ENCODE measurements around the gene PROCA1. TPM values are rescaled to one million over a fixed set of nuclear protein-coding genes. Genes with fewer than 3 reads are reported as not detected.

PROCA1 gene
- total and polyA plus RNA-seq, 2 of the 13 experiments (the other 11 are each of a cell fraction or from before 2014, with no cell fraction given) = 0.73 to 1.5 TPM

DNA sequence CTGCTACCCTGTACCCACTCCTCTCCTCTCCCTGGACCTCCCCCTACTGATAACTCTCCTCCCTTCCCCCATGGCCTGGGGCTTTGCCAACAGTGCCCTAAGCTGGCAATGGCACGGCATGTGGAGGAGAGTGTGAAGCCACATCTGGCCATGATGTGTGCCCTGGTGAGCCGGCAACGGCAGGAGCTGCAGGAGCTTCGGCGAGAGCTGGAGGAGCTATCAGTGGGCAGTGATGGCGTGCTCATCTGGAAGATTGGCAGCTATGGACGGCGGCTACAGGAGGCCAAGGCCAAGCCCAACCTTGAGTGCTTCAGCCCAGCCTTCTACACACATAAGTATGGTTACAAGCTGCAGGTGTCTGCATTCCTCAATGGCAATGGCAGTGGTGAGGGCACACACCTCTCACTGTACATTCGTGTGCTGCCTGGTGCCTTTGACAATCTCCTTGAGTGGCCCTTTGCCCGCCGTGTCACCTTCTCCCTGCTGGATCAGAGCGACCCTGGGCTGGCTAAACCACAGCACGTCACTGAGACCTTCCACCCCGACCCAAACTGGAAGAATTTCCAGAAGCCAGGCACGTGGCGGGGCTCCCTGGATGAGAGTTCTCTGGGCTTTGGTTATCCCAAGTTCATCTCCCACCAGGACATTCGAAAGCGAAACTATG, 37.3 kb upstream of the PROCA1 start:
- in situ Hi-C loops (cut with HindIII; ENCODE audit: extremely low pct_ligation_motif_present, low pct_unique_long_range_greater_than_20kb) = loop anchor here (25.0 kb wide), 1 partner anchor 363 kb away; no protein-coding TSS in a partner anchor
- no peak overlapping the region for H3K27ac ChIP-seq (ENCODE audit: extremely low read length, insufficient read depth, low read length)
- no TSS peak for BruUV-seq (replicated peaks)
- no peaks in the 10 kb centered on the region; a peak in 1 of 5 replicates for H3K27me3 ChIP-seq (ENCODE audit: control insufficient read depth in 1 of 2, insufficient read depth in 2 of 2, low read length in 2 of 2)
- H2AFZ ChIP-seq (ENCODE audit: low read length) = no peak overlapping the region
- TF ChIP-seq ZNF530 (CRISPR knock-in tag; IDR thresholded peaks at IDR 0.05; ENCODE audit: low read depth) (no peak), AGO2 (optimal IDR thresholded peaks at IDR 0.05; ENCODE audit: low read depth, low read length) (peak; percentile 78), ZNF446 (CRISPR knock-in tag; IDR thresholded peaks at IDR 0.05) (no peak), POLR2A (IDR thresholded peaks at IDR 0.05; ENCODE audit: insufficient read depth in 1 of 2, low read depth in 2 of 2, low read length in 2 of 2) (peak; percentile 18 to 35; a peak in 3 of 4 replicates), STAT5B (CRISPR knock-in tag; IDR thresholded peaks at IDR 0.05) (no peak), MTF2 (CRISPR knock-in tag; IDR thresholded peaks at IDR 0.05; ENCODE audit: borderline replicate concordance) (no peak), SMARCC2 (IDR thresholded peaks at IDR 0.05) (no peak), RBFOX2 (IDR thresholded peaks at IDR 0.05; ENCODE audit: low read depth, low read length) (peak; percentile 45), ZNF225 (CRISPR knock-in tag; IDR thresholded peaks at IDR 0.05) (no peak), MTA1 (CRISPR knock-in tag; IDR thresholded peaks at IDR 0.05; ENCODE audit: borderline replicate concordance) (no peak), TMF1 (CRISPR knock-in tag; IDR thresholded peaks at IDR 0.05; ENCODE audit: low read depth) (no peak), ZBTB38 (CRISPR knock-in tag; IDR thresholded peaks at IDR 0.05) (0 out of 2 replicates have a peak, but pooled peaks have one; percentile 14), PCBP2 (optimal IDR thresholded peaks at IDR 0.05; ENCODE audit: low read depth, low read length, poor library complexity, severe bottlenecking) (no peak)
- TF ChIP-seq, protein P1, sequence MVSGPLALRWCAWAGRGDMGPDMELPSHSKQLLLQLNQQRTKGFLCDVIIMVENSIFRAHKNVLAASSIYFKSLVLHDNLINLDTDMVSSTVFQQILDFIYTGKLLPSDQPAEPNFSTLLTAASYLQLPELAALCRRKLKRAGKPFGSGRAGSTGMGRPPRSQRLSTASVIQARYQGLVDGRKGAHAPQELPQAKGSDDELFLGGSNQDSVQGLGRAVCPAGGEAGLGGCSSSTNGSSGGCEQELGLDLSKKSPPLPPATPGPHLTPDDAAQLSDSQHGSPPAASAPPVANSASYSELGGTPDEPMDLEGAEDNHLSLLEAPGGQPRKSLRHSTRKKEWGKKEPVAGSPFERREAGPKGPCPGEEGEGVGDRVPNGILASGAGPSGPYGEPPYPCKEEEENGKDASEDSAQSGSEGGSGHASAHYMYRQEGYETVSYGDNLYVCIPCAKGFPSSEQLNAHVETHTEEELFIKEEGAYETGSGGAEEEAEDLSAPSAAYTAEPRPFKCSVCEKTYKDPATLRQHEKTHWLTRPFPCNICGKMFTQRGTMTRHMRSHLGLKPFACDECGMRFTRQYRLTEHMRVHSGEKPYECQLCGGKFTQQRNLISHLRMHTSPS (CRISPR knock-in tag; IDR thresholded peaks at IDR 0.05; ENCODE audit: low read depth) = no peak
- TF ChIP-seq, protein P2, sequence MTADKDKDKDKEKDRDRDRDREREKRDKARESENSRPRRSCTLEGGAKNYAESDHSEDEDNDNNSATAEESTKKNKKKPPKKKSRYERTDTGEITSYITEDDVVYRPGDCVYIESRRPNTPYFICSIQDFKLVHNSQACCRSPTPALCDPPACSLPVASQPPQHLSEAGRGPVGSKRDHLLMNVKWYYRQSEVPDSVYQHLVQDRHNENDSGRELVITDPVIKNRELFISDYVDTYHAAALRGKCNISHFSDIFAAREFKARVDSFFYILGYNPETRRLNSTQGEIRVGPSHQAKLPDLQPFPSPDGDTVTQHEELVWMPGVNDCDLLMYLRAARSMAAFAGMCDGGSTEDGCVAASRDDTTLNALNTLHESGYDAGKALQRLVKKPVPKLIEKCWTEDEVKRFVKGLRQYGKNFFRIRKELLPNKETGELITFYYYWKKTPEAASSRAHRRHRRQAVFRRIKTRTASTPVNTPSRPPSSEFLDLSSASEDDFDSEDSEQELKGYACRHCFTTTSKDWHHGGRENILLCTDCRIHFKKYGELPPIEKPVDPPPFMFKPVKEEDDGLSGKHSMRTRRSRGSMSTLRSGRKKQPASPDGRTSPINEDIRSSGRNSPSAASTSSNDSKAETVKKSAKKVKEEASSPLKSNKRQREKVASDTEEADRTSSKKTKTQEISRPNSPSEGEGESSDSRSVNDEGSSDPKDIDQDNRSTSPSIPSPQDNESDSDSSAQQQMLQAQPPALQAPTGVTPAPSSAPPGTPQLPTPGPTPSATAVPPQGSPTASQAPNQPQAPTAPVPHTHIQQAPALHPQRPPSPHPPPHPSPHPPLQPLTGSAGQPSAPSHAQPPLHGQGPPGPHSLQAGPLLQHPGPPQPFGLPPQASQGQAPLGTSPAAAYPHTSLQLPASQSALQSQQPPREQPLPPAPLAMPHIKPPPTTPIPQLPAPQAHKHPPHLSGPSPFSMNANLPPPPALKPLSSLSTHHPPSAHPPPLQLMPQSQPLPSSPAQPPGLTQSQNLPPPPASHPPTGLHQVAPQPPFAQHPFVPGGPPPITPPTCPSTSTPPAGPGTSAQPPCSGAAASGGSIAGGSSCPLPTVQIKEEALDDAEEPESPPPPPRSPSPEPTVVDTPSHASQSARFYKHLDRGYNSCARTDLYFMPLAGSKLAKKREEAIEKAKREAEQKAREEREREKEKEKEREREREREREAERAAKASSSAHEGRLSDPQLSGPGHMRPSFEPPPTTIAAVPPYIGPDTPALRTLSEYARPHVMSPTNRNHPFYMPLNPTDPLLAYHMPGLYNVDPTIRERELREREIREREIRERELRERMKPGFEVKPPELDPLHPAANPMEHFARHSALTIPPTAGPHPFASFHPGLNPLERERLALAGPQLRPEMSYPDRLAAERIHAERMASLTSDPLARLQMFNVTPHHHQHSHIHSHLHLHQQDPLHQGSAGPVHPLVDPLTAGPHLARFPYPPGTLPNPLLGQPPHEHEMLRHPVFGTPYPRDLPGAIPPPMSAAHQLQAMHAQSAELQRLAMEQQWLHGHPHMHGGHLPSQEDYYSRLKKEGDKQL (CRISPR knock-in tag; IDR thresholded peaks at IDR 0.05; ENCODE audit: low read depth) = no peak
- TF ChIP-seq, protein P3, sequence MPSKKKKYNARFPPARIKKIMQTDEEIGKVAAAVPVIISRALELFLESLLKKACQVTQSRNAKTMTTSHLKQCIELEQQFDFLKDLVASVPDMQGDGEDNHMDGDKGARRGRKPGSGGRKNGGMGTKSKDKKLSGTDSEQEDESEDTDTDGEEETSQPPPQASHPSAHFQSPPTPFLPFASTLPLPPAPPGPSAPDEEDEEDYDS (CRISPR knock-in tag; IDR thresholded peaks at IDR 0.05) = no peak
- H3K4me2 ChIP-seq (ENCODE audit: low read depth, low read length) = no peak overlapping the region
- no peaks in the 10 kb centered on the region for H3K9me3 ChIP-seq (ENCODE audit: low read length)
- intact Hi-C loops (cut with micrococcal nuclease; ENCODE audit: unreplicated experiment) = no loop called here
- H3K9ac ChIP-seq (ENCODE audit: insufficient read depth, low read depth, low read length) = no peak overlapping the region
- peaks cover 52% of the 10 kb centered on the region for H4K20me1 ChIP-seq (ENCODE audit: insufficient read depth, low read length)
- peaks cover 33% of the 10 kb centered on the region for H3K79me2 ChIP-seq (ENCODE audit: insufficient read depth, low read length)
- WGBS (ENCODE audit: low lambda C conversion rate) = 96% methylated on average over 12 of the region's 18 CpGs
- CTCF ChIA-PET (ENCODE audit: low intra/inter-chr PET ratio, low total read pairs) = interaction anchor here (1.5 to 4.1 kb wide), 2 partner anchors 22 to 154 kb away, joined by 4 to 142 read pairs; partner anchors contain the start of genes DHRS13, NEK8 and TLCD1
- H3K4me1 ChIP-seq (ENCODE audit: insufficient read depth, low read length) = peaks cover 51% of the 10 kb centered on the region
- H3K4me3 ChIP-seq (replicated peaks in 1 of 3; ENCODE audit: insufficient read depth in 1 of 3, low read depth in 2 of 3, low read length in 3 of 3) = no peak overlapping the region
- POLR2A ChIA-PET = interaction anchor here (1.2 to 12.3 kb wide), 3 partner anchors 21 to 103 kb away, joined by 4 to 590 read pairs (median 5); partner anchors contain the start of genes NEK8, RPL23A and TLCD1
- peaks cover 39 to 43% of the 10 kb centered on the region in 2 experiments for H3K36me3 ChIP-seq (replicated peaks in 1 of 2; ENCODE audit: control insufficient read depth in 1 of 2, insufficient read depth in 2 of 2, low read length in 2 of 2)
- ATAC-seq = no peak
- DNase-seq (ENCODE audit: low spot score) = no peak
- FAIRE-seq = no peak

Measured in HepG2 (cell line).